Neuronal stem cell (in vitro differentiated cells): ENCODE results near the gene ERC2. TPM values are rescaled to one million over a fixed set of nuclear protein-coding genes. Genes with fewer than 3 reads are reported as not detected.
A peak's percentile ranks its signal among the peaks of the same experiment; 100 is the strongest.

Source experiments
- small RNA-seq: library from polyadenylated mRNA; stranded (forward); fragments of <200 nt; extraction: miRNeasy Mini kit (QIAGEN cat#:217004); gene quantifications from one replicate; pipeline ENCODE3, GENCODE V24; 2013; ENCODE audit not compliant: insufficient read depth

Gene ERC2

Small RNA genes lying within 50 kb of the gene (small RNA-seq; reads per million reads assigned to genes)
- gene MIR3938, result 25.6 reads per million, percentile 84 among the genes with 10 or more reads in this experiment
- gene RNA5SP133, result not detected
